ENCODE measurements around the gene TRIM43. TPM values are rescaled to one million over a fixed set of nuclear protein-coding genes. Genes with fewer than 3 reads are reported as not detected.

The TRIM43 gene
- 0.13 TPM in 1 of 5 replicates, not detected in the others for total RNA-seq (2022; extraction: Qiagen RNA extraction; ENCODE audit: low read depth)

GRCh38 chr2:95591701-95592100 lies at the start of gene TRIM43:
TSS of gene TRIM43 (plus strand) at chr2:95592001. CDS start at chr2:95594024, 2,023 bp downstream.

Other genes starting within 250 kb of the TRIM43 start
- 26.0 to 31.3 TPM (median 28.4 TPM) in 5 replicates for gene FAHD2A, start 189.3 kb upstream of the TRIM43 start, total RNA-seq (2022; extraction: Qiagen RNA extraction; ENCODE audit: low read depth)
- 0.10 to 0.13 TPM in 2 of 5 replicates, not detected in the others for gene TRIM43B, start 107.2 kb upstream of the TRIM43 start, total RNA-seq (2022; extraction: Qiagen RNA extraction; ENCODE audit: low read depth)

Data from A549 treated with GW870086 at 1 μM for 4 hours (cell line).